ENCODE measurements around the gene NSD1.
"Not testable (repeated sequence)": the region's sequence is repeated elsewhere in the genome, so short reads cannot be mapped to it uniquely, and the experiment has no call there.

NSD1 gene

DNA sequence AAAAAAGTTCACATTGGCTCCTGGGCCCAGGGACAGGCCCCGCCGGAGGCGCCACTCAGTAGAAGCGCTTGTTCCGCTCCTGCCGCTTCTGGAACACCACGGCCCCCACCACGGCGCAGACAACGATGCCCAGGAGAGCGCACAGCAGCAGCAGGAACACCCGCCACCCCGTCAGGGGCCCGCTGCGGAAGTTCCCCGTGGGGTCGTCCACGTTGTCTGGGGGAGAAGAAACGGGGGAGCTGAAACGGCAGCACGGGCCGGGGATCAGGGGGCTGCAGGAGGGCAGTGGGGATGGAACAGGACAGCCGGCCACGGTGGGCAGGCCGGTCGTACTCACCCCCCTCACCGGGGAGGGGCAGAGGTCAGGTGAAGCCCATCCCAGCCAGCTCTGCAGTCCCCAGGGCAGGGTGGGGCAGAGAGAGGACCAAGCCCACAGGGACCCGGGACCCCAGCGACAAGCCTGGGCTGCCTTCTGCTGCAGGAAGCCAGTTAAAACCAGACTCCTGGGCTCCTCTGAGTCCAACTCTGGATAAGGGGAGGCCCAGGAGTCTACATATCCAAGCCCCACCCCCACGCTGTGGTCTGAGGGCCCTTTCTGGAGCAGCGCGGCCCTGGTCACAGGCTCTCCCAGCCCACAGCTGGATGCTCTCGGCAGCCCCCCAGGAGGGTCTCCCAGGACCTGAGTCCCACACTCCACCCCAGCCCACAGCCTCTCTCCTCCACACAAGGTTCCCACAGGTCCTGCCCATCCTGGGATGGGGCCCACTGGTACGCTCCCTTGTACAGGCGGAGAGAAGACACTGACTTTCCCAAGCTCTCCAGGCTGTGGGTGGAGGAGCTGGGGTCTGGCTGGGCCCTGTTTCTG is 198.7 kb downstream of the NSD1 start:
- no peak for DNase-seq

DNA sequence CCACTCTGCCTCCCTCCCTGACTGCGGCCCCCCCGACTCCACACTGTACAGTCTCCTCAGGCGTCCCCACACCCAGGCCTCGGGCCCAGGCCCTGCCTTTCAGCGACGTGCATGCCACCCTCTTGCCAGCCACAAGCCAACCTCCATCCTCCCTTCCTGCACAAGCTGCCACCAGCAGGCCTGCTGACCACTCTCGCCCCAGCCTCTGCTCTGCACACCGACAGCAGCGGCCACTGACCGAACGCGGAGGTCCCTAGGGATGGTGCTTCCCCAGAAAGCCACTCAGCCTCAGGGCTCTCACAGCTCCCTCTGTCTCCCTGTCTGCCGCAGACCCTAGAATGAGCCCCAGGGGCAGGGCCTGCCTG is 199.3 kb downstream of the NSD1 start:
- DNase-seq = no peak

DNA sequence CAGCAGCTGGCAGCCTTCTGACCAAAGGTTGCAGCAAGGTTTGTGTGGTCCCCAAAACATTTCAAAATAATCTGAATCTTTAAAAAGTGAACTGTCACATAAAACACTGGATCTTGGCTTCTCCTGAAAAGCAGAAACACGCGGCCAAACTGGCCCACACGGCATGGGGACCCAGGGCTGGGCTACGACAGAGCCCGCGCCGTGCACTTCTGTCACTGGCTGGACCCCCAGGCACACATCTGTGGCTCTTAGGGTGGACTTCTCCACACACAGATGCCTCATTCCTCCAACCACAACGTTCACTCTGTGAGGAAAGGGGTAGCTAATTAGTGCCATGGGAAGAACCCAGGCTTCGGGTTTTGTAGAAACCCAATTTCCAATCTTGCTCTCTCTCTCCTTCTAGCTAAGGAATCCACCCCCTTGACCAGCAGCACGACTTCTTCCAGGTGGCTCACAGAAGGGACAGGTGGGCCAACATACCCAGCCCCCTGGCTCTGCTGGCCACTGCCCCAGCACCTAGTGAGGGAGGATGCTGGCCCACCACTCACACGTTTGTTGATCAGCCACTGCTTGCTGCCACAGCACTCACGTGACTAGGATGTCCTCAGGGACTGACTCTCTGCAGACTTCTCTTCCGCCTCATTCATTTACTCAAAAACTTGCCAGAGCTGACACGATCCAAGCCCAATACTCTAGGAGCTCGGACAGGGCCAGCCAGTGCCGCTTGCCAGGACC is 200.0 kb downstream of the NSD1 start:
- no peak for DNase-seq

DNA sequence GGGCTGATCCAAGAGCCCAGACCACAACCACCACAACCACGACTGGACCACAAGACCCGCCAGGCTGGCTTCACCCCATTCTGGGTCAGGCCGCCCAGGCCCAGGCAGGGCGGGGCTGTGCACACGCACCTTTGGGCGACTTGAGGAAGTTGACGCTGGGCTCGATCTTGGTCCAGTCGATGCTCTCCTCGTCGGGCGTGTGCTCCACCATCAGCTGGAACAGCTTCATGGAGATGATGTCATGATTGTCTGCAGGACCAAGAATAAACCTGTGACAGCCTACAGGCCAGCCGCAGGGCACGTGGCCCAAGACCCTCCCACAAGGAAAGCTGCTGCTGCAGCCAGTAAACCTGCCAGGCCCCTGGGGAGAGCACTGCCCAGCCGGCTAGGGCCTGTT is 200.6 kb downstream of the NSD1 start:
- no peak for DNase-seq

DNA sequence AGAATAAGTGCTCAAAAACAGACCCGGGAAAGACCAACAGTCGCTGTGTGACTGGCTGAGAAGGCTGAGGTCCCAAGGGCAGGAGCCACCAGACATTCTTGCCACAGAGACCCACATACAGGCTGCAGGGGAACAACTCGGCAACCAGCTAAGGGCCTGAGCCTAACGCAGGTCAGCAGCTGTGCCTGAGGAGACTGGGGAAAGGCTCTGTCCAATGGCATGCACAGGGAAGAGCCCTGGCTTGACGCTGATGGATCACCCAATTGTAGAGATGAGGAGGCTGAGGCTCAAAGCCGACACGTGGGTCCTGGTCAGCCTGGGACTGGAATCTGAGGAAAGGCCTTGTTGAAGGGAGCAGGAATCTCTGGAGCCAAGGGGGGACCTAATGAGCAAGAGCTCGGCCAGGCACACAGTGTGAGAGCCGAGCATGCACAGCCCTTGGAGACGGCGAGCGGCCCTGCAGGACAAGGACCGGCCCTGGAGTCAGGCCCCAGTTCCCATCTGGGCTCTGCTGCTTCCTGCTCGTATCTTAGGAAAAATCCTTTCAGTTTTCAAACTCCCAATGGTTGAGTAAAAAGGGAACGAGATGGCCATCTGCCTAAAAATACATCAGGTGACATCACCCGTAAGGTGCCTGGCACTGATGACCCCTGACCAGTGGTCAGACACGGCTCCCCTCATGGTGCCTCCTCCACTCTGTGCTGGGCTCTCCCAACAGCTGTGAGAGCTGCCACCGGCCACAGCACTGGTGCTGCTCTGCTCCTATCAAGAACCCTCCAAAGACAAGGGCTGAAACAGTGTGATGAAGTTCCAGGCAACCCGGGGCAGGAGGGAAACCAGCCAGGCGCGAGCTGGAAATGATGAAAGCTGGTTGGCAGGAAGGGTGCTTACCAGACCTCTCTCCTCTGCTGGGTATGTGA is 201.5 kb downstream of the NSD1 start:
- no peak for DNase-seq

DNA sequence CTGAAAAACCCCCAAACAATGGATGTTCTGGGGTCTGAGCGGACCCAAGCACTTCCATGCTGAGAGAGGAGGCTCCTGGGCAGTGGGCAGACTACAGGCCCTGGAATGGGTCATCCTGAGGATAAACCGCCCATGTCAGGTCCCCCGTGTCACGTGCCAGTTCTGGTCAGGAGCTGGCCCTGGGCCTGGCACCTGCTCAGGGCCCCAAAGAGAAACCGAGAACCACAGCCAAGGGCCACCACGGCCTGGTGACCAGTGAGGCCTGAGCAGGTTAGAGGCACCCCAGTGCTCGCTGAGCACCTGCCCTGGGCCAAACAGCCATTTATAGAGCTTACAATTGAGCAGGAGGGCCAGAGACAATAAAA is 202.1 kb downstream of the NSD1 start:
- no peak for DNase-seq

DNA sequence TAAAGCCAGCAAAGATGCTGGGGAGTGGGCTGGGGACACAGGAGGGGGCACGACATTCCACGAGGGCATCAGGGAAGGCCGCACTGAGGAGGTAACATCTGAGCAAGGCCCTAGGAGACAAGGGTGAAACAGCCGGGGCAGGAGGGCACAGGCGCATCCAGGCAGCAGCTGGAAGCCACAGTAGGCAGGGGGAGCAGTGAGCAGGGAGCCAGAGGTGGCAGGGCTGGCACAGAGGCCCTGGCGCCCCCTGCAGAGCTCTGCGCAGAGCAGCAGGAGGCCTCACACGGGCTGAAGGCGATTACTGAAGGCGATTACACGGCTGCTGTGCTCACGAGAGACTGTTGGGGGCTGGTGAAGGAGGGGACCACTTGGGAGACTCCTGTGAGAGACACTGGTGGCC is 202.5 kb downstream of the NSD1 start:
- peak; percentile 89 for DNase-seq

DNA sequence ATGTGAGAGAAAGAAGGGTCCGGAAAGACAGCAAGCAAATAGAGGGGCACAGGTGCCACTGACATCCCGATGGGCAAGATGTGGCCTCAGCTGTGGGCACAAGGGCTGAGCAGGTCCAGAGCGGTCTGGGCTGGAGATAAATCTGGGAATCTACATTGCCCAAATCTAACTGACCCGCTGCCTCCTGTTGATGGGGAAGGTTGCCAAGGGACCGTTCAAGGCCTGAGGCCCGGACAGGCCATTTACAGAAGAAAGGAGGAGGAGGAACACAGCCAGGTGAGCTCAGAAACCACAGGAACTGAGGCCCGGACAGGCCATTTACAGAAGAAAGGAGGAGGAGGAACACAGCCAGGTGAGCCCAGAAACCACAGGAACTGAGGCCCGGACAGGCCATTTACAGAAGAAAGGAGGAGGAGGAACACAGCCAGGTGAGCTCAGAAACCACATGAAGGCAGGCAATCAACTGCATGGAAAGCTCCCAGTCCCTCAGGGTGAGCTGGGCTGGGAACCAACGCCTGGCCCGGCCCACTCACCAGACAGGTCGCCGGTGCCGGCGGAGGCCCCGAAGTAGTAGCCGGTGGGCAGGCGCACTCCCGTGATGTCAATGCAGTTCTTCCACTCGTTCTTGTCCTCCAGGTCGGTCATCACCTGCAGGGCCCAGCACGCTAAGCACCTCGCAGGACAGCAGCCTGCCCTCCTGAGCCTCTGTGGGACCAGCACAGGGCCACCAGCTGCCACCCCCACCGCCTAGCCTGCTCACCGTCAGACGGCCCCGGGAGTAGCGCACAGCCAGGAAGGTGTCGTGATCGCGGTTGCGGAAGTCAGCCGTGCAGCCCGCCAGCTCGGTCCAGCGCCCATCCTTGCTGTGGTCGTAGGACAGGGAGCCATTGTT is 203.3 kb downstream of the NSD1 start:
- no peak for DNase-seq

DNA sequence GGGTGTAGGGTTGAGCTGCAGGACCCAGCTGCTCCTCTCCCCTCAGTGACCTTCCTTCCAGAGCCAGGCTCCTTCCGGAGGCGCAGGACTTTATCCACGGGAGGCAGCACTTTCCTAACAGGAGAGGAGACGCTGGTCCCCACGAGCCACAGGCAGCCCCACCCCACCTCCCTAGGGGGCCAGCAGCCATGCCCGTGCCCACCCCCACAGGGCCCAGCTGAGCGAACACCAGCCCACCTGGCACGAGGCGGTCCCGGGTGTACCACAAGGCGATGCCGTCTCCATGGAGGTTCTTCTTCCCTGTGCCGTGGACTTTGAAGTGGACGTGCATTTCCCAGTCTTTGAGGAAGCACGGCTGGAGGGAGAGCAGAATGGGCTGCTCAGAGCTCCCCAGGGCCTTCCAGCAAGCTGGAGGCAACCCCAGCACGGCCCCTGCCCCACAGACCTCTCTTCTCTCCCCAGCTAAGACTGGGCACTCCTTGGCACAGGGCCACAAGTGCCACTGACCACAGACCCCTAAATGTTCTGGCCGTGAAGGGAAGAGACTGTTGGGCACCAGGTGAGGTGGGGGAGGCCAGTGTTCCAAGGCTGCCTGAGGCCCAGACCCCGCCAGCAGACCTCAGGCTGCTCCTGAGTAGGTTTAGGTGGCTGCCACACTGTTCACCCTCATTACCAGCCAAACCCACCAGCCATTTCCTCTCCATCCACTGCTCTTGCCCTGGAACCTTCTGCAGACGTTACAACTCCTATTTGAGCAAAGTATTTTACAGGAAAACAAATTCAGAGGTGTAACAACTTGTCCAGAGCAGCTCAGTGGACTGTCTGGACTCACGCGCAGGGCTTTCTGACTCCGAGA is 204.9 kb downstream of the NSD1 start:
- DNase-seq = no peak

DNA sequence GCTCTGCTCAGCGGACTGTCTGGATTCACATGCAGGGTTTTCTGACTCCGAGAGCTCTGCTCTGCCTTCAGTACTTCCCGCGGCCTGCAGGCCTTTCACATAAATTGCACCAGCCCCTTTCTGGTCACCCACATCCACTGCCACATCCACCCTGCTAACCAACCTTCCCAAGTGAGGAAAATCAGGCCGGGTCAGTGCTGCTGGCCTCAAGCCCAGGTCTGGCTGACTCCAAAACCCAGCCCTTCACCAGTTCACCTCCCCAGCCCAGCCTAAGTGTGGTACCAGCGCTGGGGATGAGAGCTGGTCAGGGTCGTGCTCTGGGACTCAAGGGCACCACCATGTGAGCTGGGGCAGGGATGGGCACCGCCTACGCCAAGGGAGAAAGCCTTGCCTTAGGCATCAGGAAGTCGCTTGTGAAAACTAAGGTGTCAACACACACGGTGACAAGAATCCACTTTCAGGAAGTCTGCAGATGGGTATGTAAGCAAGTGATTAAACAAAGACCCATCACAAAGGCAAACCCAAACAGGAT is 205.6 kb downstream of the NSD1 start:
- DNase-seq = no peak

DNA sequence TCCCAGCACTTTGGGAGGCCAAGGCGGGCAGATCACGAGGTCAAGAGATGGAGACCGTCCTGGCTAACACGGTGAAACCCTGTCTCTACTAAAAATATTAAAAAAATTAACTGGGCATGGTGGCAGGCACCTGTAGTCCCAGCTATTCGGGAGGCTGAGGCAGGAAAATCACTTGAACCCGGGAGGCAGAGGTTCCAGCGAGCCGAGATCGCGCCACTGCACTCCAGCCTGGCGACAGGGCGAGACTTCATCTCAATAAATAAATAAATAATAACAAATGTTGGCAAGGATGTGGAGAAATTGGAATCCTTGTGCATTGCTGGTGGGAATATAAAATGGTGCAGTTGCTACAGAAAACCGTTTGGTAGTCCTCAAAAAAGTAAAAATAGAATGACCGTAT is 209.4 kb downstream of the NSD1 start:
- not testable (repeated sequence) for DNase-seq

DNA sequence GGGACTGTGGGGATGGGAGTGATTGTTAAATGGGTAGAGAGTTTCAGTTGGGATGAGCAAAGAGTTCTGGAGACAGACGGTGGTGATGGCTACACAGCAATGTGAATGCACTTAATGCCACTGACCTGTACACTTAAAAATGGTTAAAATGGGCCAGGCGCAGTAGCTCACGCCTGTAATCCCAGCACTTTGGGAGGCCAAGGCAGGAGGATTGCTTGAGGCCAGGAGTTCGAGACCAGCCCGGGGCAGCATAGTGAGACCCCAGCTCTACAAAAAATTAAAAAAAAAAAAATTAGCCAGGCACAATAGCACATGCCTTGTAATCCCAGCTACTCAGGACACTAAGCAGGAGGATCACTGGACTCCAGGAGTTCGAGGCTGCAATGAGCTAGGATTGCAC is 210.2 kb downstream of the NSD1 start:
- DNase-seq = no peak

DNA sequence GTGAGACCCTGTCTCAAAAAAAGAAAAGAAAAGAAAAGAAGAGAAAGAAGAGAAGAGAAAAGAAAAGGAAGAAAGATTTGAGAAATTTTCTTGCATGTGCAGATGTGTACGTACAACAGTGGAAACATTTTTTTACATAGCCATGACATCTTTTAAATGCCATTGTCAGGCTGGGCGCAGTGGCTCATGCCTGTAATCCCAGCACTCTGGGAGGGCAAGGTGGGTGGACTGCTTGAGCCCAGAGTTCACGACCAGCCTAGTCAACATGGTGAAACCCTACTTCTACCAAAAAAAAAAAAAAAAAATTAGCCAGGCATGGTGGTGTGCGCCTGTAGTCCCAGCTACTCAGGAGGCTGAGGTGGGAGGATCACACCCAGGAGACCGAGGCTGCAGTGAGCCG is 211.3 kb downstream of the NSD1 start:
- DNase-seq = no peak

DNA sequence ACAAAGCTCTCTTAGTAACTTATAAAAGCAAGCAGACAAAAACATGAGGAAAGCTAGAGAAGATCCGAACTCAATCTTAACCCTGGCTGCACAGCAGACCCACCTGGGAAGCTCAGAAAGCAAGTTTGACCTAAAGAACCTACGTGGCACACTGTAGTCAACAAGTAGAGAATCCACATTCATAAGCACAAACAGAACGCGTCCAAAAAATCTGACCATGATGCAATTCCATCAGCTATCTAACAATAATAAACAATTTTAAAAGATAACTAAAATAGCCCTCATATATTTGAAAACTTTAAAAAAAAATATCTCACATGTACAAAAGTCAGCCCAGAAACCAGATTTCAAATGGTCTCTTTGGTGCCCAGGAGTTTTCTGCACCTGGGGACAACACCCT is 213.2 kb downstream of the NSD1 start:
- DNase-seq = no peak

DNA sequence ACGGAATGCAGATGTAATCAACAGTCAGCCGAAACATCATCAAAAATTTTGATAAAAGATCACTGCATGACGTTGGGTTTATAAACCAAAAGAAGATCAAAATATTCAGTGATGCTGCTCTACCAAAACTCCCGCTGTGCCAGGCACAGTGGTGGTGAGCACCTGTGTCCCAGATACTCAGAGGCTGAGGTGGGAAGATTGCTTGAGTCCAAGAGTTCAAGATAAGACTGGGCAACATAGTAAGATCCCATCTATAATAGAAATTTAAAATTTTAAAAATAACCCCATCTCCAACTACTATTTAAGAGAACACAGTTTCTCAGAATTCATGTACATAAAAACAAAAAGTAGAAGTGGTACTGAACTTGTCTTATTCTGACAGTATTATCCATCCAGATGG is 214.1 kb downstream of the NSD1 start:
- no peak for DNase-seq

DNA sequence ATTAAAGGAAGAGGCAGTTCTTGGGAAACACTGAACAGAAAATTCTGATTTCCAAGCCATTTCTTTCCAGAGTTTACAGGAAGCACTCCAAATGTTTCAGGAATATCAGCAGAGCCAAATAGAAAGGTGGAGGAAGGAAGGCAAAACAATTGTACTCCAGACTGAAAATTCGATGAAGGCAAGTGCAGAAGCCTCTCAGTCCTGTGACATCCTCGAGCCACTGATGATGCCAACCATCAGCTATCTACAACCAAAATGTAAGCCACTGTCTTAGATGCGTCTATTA is 215.7 kb downstream of the NSD1 start:
- DNase-seq = no peak

DNA sequence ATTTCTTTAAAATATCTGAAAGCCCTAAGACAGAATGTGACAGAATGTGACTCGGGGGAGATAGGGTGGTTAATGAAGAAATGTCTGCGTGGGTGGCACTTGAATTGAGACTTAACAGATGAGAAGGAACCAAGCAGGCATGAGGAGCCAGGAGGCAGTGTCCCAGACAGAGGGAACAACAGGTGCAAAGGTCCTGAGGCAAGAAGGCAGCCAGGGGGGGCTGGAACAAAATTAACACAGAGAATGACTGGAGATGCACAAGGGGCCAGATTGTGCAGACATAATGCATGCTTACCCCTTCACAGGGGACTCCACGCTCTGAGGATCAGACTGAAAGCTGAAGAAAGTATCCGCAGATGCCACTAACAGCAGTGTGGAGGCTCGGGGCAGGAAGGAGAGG is 216.2 kb downstream of the NSD1 start:
- no peak for DNase-seq

Data from hematopoietic multipotent progenitor cell treated with erythropoietin and hydrocortisone succinate and interleukin-3 and kit ligand, for 6 days (in vitro differentiated cells).